UCSD-AML1 (cell line): ENCODE results near the gene B3GLCT.

ENCODE experiments used
- DNase-seq: peaks from one replicate; lab custom pipeline; 2025; ENCODE audit not compliant: unreplicated experiment; lab: John Stamatoyannopoulos, UW

B3GLCT gene

DNA sequence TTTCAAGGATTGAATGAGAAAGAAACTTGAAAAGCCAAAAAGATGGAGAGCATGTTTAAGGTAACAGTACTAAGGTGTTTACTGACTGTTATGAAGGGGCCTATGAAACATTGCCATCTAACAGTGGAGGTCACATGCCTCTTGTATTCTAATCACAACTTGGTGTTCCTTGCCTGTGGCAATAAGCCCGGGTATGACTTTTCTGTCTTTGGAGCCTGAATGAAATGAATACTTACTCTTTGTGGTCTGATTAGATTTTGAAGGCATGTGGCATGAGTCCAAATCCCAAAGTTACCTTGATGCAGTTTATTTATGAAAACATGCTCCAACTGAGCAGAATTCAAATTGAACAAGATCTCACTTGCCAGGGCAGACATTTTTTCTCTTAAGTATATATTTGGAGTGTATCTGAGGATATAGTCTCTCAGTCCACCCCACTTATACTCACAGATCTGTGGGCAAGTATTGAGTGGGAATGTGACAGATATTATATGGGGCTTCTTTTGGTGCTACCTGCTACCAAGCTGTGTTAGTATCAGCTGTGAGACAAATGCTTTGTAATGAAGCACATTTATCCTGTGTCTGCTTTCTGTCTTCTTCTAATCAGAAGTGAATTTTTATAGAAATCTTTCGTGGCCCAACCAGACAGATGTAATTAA, 67.5 kb downstream of the B3GLCT start:
- no peak for DNase-seq

DNA sequence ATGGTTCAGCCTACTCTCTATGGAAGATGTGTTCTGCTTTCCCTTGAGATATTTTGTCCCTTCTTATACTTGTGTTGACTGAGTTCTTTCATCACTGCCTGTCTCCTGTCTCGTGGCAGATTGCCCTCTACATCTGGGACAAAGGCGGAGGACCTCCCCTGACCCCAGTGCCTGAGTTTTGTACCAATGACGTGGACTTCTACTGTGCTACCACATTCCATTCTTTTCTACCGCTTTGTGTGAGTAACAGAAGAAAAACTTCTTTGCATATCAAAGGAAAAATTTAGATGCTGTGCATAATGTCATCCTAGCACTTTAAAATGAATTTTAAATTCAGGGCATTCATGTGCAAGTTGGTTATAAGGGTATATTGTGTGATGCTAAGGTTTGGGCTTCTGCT, 74.6 kb downstream of the B3GLCT start:
- DNase-seq: no peak

GRCh38 chr13:31276421-31276820, 76.6 kb downstream of the B3GLCT start:
- DNase-seq: no peak

- DNase-seq: no peak
Observed at GRCh38 chr13:31278869-31279268, 79.1 kb downstream of the B3GLCT start.

DNA sequence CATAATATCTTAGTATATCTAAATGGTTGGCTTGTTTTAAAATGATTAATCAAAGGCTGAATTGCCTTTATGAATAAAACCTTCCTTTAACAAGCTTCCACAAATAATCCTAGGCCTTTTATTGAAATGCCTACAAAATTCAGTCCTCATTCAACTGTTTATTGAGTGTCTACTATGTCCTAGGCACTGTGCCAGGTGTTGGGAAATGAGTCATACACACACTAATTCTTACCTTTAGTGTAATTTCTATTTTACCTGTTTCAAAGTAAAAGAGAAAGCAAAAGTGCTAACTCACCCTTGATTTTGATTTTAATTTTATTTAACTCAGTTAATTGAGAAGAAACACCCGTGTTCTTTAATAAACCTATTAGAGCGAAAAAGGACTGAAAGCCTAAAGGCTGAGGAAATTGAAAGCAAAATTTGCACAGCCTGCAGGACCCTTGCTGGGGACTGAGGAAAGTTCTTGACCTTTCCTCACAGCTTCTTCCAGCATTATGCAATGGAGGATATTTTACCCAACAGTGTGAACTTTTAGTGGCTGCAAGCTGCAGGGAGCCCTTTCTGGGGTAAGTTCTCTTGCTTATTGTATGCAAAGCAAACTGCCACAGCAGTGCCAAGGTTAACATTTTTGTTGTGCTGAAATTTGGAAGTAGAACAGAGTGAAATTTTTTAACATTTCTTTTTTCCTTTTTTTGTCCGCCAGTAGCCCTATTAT, 83.1 kb downstream of the B3GLCT start:
- DNase-seq: no peak

DNA sequence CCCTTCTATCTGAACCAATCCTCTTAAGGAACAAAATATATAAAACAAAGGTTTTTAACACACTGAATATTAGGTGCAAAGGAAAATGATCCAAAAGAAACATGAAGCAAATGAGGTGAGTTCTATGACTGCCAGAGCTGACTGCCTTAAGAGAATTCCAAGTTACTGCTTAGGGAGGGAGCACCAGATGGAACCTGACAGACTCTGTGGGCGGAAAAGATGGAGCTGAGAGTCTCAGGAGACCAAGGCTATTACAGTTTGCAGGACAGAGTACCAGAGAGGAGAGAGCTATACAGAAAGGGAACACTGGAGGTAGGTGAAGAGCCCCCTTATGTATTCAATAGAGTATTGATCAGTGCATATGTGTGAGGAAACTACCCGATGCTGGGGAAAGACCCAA, 87.2 kb downstream of the B3GLCT start:
- DNase-seq: no peak

- no peak for DNase-seq
Observed at GRCh38 chr13:31301119-31301518, 101.3 kb downstream of the B3GLCT start.

GRCh38 chr13:31310356-31310755, 110.6 kb downstream of the B3GLCT start:
- no peak for DNase-seq

GRCh38 chr13:31310786-31311185, 111.0 kb downstream of the B3GLCT start:
- DNase-seq: no peak

- no peak for DNase-seq
Observed at GRCh38 chr13:31311921-31312320, 112.1 kb downstream of the B3GLCT start.

DNA sequence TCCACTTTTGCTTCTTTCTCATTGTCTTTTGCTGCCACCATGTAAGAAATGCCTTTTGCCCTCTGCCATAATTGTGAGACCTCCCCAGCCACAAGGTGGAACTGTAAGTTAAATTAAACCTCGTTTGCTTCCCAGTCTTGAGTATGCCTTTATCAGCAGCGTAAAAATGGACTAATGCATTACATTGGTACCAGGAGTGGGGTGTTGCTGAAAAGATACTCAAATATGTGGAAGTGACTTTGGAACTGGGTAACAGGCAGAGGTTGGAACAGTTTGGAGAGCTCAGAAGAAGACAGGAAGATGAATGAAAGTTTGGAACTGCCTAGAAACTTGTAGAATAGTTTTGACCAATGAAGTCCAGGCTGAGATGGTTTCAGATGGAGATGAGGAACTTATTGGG, 115.2 kb downstream of the B3GLCT start:
- DNase-seq: no peak

- no peak for DNase-seq
Observed at GRCh38 chr13:31320946-31321345, 121.2 kb downstream of the B3GLCT start.

DNA sequence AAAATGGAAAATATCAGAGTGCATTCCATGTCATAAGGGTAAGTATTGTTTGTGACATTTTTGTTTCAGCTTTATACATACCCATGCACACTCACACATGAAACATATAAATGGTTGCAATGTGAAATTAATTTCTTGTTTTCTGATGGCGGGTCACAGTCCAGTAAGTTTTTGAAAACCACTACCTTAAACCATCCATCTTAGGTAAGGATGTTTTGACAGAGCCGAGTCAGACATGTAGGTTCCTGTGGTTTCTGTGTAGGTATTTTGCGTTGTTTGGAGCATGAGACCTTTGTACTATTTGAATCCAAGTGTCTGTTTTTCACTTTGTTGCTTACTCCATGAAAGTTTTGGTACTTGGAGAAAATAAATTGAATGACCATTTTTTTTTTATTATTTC, 121.7 kb downstream of the B3GLCT start:
- DNase-seq: no peak

DNA sequence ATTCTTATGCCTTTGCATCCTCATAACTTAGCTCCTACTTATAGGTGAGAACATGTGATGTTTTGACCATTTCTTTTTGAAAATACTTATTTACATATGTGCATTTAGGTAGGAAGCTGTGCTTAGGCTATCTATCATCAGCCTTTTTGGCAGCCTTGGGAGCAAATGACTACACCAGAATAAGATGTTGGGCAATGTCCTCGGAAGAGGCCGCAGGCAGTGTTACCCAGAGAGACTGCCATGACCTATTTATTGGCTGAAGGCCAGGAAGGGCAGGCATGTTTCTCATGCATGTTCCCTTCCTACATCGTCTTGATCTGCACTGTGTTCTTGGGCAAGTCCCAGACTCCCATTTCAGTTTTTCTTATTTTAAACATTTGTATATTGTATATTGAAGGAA, 122.3 kb downstream of the B3GLCT start:
- no peak for DNase-seq

- no peak for DNase-seq
Observed at GRCh38 chr13:31322702-31323405, 123.1 kb downstream of the B3GLCT start.

DNA sequence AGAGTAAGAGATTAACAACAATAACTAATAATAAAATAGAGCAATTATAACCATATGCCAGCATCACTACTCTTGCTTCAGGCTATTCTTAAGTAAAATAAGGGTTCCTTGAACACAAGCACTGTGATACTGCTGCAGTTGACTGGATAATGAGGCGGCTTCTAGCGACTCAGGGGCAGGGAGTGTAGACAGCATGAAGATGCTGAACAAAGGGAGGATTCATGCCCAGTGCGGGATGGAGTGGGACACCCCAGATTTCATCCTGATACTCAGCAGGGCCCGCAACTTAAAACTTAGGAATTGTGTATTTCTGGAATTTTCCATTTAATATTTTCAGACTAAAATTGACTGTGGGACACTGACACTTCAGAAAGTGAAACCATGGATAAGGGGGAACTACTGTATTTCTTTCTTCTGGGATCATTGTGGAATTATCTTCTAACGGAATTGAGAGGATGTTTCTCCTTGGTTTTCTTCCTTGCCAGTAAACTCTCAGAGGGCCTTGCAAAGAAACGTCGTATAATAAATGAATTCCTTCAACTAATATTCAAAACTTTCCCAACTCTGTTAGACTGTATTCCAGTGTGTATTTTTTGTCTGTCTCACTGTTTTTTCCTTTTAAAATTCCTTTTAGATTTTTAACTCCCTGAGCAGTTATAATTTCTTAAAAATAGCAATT, 127.5 kb downstream of the B3GLCT start:
- no peak for DNase-seq

DNA sequence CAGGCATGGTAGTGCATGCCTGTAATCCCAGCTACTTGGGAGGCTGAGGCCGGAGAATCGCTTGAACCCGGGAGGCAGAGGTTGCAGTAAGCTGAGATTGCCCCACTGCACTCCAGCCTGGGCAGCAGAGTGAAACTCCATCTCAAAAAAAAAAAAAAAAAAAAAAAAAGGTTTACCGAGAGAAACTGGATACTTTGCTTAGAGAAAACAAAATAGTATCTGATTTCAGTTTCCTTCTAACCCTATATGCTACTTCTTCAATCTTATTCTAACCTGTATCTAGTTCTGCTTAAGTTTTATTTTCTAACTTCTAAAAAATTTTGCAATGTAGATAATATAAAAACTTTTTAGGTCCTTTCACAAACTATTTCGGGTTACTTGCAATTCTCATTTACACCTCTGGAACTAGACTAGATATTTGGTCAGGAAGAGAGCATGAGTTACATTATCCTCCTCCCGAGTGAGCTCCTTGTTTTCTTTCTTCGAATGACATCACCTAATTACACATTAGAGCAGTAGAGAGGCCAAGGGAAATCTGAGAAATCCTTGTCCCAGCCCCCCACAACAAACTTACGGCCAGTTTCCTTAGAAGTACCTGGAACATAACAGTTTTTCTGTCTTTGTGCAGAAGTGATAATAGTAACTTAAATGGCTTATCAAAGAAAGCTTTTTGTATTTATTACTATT, 128.9 kb downstream of the B3GLCT start:
- DNase-seq: no peak

DNA sequence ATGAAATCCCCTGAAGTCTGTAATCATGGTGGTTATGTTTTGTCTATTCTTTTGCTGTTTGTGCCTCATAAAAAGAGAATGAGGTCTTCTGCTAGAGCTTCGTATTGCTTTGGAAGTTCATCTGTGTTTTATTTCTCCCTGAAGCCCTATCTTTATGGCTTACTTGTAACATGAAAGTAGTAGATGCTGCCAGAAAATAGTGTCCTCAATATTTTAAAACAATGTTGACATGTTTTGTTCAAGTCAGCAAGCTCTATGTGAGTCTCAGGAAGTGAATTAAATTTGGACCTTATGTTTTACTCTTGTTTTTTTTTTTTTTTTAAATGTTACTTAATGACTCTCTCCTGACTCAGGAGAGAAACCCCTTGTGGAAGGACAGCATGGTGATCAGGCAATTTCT, 130.5 kb downstream of the B3GLCT start:
- DNase-seq: no peak

GRCh38 chr13:31331068-31331467, 131.3 kb downstream of the B3GLCT start:
- no peak for DNase-seq

DNA sequence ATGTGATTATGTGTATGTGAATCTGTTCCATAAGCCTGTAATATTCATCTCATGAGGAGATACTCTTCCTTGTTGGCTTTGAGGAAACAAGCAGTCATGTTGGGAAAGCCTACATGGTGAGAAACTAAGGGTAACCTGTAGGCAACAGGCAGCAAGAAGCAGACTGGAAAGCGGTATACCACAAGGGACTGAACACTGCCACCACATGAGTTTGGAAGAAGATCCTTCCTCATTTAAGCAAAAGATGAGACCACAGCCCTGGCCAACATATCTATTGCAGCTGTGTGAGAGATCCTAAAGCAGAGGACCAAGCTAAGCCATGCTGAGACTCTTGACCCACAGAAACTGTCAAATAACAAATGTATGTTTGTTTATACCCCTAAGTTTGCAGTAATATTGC, 134.8 kb downstream of the B3GLCT start:
- no peak for DNase-seq

- DNase-seq: no peak
Observed at GRCh38 chr13:31334994-31335557, 135.3 kb downstream of the B3GLCT start.
